NT2/D1 (cell line): ENCODE data around the gene MAN2A2.

Experiments
- YY1 ChIP-seq: IDR thresholded peaks from 2 replicates; pipeline ENCODE4 v1.6.1; 2011; ENCODE audit not compliant: insufficient read length, insufficient read depth
- ZNF274 ChIP-seq: IDR thresholded peaks from 2 replicates; pipeline ENCODE4 v1.6.1; 2011; ENCODE audit warnings: mild to moderate bottlenecking, low read depth, low read length

DNA sequence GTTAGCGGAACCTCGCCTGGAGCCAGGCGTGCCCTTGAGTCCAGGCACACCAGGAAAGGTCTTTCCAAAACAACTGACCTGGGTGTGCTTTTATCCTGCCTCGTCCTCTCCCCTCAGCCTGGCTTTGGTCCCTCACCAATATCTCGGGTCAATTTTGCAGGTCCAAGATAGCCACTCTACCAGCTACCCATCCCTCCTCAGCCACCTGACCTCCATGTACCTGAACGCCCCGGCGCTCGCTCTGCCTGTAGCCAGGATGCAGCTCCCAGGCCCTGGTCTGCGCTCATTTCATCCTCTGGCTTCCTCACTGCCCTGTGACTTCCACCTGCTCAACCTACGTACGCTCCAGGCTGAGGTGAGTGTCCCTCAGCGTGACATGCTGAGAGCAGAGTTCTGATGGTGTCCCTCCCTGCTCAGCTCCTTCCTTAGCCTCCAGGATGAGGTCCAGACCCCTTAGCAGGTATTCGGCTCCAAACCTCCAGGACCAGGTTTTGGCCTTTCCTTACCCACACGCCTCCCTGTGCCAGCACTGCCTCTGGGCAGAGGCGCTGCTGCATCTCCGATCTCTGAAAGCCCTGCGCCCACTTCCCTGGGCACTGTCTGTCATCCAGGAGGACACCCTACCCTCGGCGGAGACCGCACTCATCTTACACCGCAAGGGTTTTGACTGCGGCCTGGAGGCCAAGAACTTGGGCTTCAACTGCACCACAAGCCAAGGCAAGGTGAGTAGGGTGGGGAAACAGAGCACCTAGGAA, 15.1 kb downstream of the MAN2A2 start:
- TF ChIP-seq ZNF274 = no peak
- TF ChIP-seq YY1 = no peak
